Left ventricle myocardium inferior (tissue), 1 donor: ENCODE measurements around the gene ZNF792. TPM values are rescaled to one million over a fixed set of nuclear protein-coding genes. Genes with fewer than 3 reads are reported as not detected.
"Not testable (repeated sequence)": the region's sequence is repeated elsewhere in the genome, so short reads cannot be mapped to it uniquely, and the experiment has no call there.

Experiments
- DNase-seq: peaks from one replicate; pipeline ENCODE4 v3.0.0-alpha.2; 2020
- H3K27ac ChIP-seq: fragments of 200-600 bp; replicated peaks from 2 replicates; pipeline ENCODE4 v1.8.0; 2021
- H3K27me3 ChIP-seq: fragments of 200-600 bp; 2 replicates; pipeline ENCODE4 v1.8.0; 2021; ENCODE audit warnings: low read depth
- H3K36me3 ChIP-seq: fragments of 200-600 bp; 2 replicates; pipeline ENCODE4 v1.8.0; 2021
- H3K4me1 ChIP-seq: fragments of 200-600 bp; 2 replicates; pipeline ENCODE4 v1.8.0; 2021
- H3K4me3 ChIP-seq: fragments of 200-600 bp; 2 replicates; pipeline ENCODE4 v1.8.0; 2021; ENCODE audit warnings: mild to moderate bottlenecking, moderate library complexity
- H3K9me3 ChIP-seq: fragments of 200-600 bp; replicated peaks from 2 replicates; pipeline ENCODE4 v1.8.0; 2021
- CTCF ChIP-seq: fragments of 200-600 bp; IDR thresholded peaks from 2 replicates; pipeline ENCODE4 v1.8.0; 2021; ENCODE audit warnings: antibody characterized with exemption, mild to moderate bottlenecking, borderline replicate concordance
- intact Hi-C: fragments of 100-400 bp; cut with micrococcal nuclease; formaldehyde crosslinking; loops from one replicate; pipeline ENCODE4 v1.11.0; 2022
- total RNA-seq: library from RNA; stranded (reverse); fragmentation: NEBNext Ultra II Directional; extraction: Animal tissue kit (Norgen Biotek cat#: 25700); gene quantifications from one replicate; pipeline ENCODE4 v1.2.1, GENCODE V29; 2021
- donor health status: DM: no; HTN: yes; CAD: no; lungs with severe emphysema.

Gene ZNF792
- total RNA-seq, 1 donor from 2014 or later: 3.2 TPM

GRCh38 chr19:34994643-34995541 is 30.9 kb upstream of the ZNF792 start:
- intact Hi-C loops: no loop called here
- DNase-seq: no peak
- Histone ChIP-seq H3K9me3 (no peaks in the 10 kb centered on the region), H3K4me1 (peaks cover 55% of the 10 kb centered on the region), H3K36me3 (no peaks in the 10 kb centered on the region), H3K27ac (peak overlapping the region; percentile 88), H3K27me3 (no peaks in the 10 kb centered on the region), H3K4me3 (no peak overlapping the region)
- no peak for TF ChIP-seq CTCF

- Histone ChIP-seq H3K27ac (peak overlapping the region; percentile 88), H3K4me3 (no peak overlapping the region), H3K36me3 (no peaks in the 10 kb centered on the region), H3K27me3 (no peaks in the 10 kb centered on the region), H3K4me1 (peaks cover 48% of the 10 kb centered on the region), H3K9me3 (no peaks in the 10 kb centered on the region)
- DNase-seq: no peak
- no peak for TF ChIP-seq CTCF
- intact Hi-C loops: no loop called here
These were observed 30.2 kb upstream of the ZNF792 start for GRCh38 chr19:34994286-34994642.

- H3K36me3 ChIP-seq, H3K27ac ChIP-seq, DNase-seq, H3K4me3 ChIP-seq, intact Hi-C loops, H3K27me3 ChIP-seq, H3K9me3 ChIP-seq: not testable (repeated sequence)
- peaks cover 35% of the 10 kb centered on the region for H3K4me1 ChIP-seq
These were observed 28.6 kb upstream of the ZNF792 start for GRCh38 chr19:34992582-34992981.

GRCh38 chr19:34991542-34992333 is 27.7 kb upstream of the ZNF792 start:
- no peak for TF ChIP-seq CTCF
- no peaks in the 10 kb centered on the region for H3K27me3 ChIP-seq
- H3K4me1 ChIP-seq: peaks cover 26% of the 10 kb centered on the region
- H3K27ac ChIP-seq: no peak overlapping the region
- intact Hi-C loops: no loop called here
- no peaks in the 10 kb centered on the region for H3K9me3 ChIP-seq
- no peak for DNase-seq
- H3K4me3 ChIP-seq: no peak overlapping the region
- H3K36me3 ChIP-seq: no peaks in the 10 kb centered on the region

- Histone ChIP-seq H3K4me1 (peaks cover 21% of the 10 kb centered on the region), H3K27ac (no peak overlapping the region), H3K9me3 (no peaks in the 10 kb centered on the region), H3K4me3 (no peak overlapping the region), H3K36me3 (no peaks in the 10 kb centered on the region), H3K27me3 (no peaks in the 10 kb centered on the region)
- no peak for DNase-seq
- TF ChIP-seq CTCF: no peak
- intact Hi-C loops: no loop called here
These were observed 26.7 kb upstream of the ZNF792 start for GRCh38 chr19:34990578-34991192.
